MM.1S (cell line): Measurements from ENCODE around the gene CCHCR1.

Experiments used
- CTCF ChIP-seq: fragments of 300-600 bp; sonication (generic); IDR thresholded peaks from 2 replicates; pipeline ENCODE4 v1.5.1; 2016; ENCODE audit warnings: antibody characterized with exemption, low read length, mixed read lengths
- EZH2 ChIP-seq: fragments of 300-600 bp; sonication (generic); optimal IDR thresholded peaks from 2 replicates; pipeline ENCODE3; 2017; ENCODE audit warnings: low read depth, mild to moderate bottlenecking, antibody characterized with exemption, low read length, mixed read lengths
- EZH2phosphoT487 ChIP-seq: fragments of 300-600 bp; sonication (generic); IDR thresholded peaks from 2 replicates; pipeline ENCODE4 v1.6.1; 2018; ENCODE audit warnings: antibody characterized with exemption, low read length

DNA sequence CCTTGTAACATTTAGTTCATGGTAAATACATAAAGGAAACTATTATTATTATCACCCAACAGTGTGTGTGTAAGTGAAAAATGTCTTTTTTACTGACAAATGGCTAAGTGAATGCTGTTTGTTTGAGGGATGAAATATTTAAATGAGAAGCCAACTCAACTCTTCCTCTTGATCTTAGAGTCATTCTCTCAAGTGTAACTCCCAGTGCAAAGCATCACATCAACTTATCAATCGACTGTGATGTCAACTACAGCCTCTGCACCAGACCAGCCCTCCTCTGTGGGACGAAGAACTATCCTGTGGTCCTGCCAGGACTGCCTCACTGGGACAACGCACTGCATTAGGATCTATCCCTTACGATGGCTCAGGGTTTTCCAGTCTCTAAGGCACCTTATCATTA, 50.5 kb downstream of the CCHCR1 start:
- no peak for TF ChIP-seq CTCF
- no peak for TF ChIP-seq EZH2
- no peak for TF ChIP-seq EZH2phosphoT487
